Peyer's patch (tissue), 4 donors: ENCODE data around the gene SPRY1.

ENCODE experiments used
- POLR2A ChIP-seq, 2 donors: fragments of 450-650 bp; IDR thresholded peaks; one replicate each; pipeline ENCODE4 v1.5.1; 2017; ENCODE audit warnings: antibody characterized with exemption in 2 of 2, mild to moderate bottlenecking in 2 of 2, moderate library complexity in 2 of 2
- TF ChIP-seq, protein P1 (sequence below), 6 experiments: fragments of 450-650 bp in 4 of 6; fragments of 200-600 bp in 2 of 6; sonication (generic) in 1 of 6; IDR thresholded peaks; one replicate each; pipeline ENCODE4 v1.5.1; 2017 to 2019; ENCODE audit warnings: antibody characterized with exemption in 6 of 6, mild to moderate bottlenecking in 3 of 6, moderate library complexity in 1 of 6

DNA sequence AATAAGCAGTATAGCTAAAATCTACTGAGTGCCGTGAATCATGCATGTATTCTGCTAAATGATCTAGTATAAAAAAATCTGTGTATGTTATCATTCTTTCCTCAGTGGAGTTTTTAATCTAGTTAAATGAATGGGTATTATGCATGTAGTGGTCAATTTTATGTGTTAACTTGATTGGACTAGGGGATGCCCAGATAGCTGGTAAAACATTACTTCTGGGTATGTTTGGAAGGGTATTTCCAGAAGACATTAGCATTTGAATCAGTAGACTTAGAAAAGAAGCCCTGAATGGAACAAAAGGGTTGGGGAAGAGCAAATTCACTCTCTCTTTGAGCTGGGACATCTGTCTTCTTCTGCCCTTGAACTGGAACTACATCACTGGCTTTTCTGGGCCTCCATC, 34.5 kb upstream of the SPRY1 start:
- TF ChIP-seq POLR2A (IDR thresholded peaks at IDR 0.05): no peak
- TF ChIP-seq, protein P1, sequence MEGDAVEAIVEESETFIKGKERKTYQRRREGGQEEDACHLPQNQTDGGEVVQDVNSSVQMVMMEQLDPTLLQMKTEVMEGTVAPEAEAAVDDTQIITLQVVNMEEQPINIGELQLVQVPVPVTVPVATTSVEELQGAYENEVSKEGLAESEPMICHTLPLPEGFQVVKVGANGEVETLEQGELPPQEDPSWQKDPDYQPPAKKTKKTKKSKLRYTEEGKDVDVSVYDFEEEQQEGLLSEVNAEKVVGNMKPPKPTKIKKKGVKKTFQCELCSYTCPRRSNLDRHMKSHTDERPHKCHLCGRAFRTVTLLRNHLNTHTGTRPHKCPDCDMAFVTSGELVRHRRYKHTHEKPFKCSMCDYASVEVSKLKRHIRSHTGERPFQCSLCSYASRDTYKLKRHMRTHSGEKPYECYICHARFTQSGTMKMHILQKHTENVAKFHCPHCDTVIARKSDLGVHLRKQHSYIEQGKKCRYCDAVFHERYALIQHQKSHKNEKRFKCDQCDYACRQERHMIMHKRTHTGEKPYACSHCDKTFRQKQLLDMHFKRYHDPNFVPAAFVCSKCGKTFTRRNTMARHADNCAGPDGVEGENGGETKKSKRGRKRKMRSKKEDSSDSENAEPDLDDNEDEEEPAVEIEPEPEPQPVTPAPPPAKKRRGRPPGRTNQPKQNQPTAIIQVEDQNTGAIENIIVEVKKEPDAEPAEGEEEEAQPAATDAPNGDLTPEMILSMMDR (IDR thresholded peaks at IDR 0.05): no peak
